ENCODE results near the gene MRPL42.

Gene MRPL42

GRCh38 chr12:93507165-93507564 is 39.9 kb downstream of the MRPL42 start:
- H3K4me3 ChIP-seq (ENCODE audit: low read length), result no peak overlapping the region
- peaks cover 43% of the 10 kb centered on the region for H3K36me3 ChIP-seq (ENCODE audit: insufficient read depth, low read depth, low read length)
- no peaks in the 10 kb centered on the region for H3K9me3 ChIP-seq (ENCODE audit: insufficient read depth, low read depth, low read length)
- no peak overlapping the region for H3K9ac ChIP-seq (ENCODE audit: low read depth, low read length)
- H3K4me1 ChIP-seq (ENCODE audit: insufficient read depth, low read length), result no peaks in the 10 kb centered on the region
- H3K27ac ChIP-seq (ENCODE audit: low read length), result no peak overlapping the region
- no peaks in the 10 kb centered on the region for H3K27me3 ChIP-seq (ENCODE audit: insufficient read depth, low read length)

DNA sequence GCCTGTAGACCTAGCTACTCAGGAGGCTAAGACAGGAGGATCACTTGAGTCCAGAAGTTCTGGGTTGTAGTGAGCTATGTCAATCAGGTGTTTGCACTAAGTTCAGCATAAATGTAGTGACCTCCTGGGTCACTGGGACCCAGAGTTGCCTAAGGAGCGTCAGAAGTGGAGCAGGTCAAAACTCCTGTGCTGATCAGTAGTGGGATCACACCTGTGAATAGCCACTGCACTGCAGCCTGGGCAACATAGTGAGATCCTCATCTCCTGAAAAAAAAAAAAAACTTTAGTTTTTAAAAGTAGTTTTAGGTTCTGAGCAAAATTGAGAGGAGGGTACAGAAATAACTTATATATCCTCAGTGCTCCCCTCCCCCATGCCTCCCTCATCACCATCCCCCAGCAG is 42.2 kb downstream of the MRPL42 start:
- H3K9me3 ChIP-seq (ENCODE audit: insufficient read depth, low read depth, low read length), result no peaks in the 10 kb centered on the region
- no peak overlapping the region for H3K27ac ChIP-seq (ENCODE audit: low read length)
- no peaks in the 10 kb centered on the region for H3K27me3 ChIP-seq (ENCODE audit: insufficient read depth, low read length)

GRCh38 chr12:93514853-93515252 is 47.5 kb downstream of the MRPL42 start:
- H3K9me3 ChIP-seq (ENCODE audit: insufficient read depth, low read depth, low read length), result no peaks in the 10 kb centered on the region
- no peaks in the 10 kb centered on the region for H3K4me1 ChIP-seq (ENCODE audit: insufficient read depth, low read length)
- H3K4me3 ChIP-seq (ENCODE audit: low read length), result no peak overlapping the region
- H3K36me3 ChIP-seq (ENCODE audit: insufficient read depth, low read depth, low read length), result 0 out of 2 replicates have a peak, but pooled peaks cover under 1% of the 10 kb centered on the region
- H3K9ac ChIP-seq (ENCODE audit: low read depth, low read length), result no peak overlapping the region
- H3K27ac ChIP-seq (ENCODE audit: low read length), result no peak overlapping the region
- H3K27me3 ChIP-seq (ENCODE audit: insufficient read depth, low read length), result no peaks in the 10 kb centered on the region

More for the DNA sequence above, 42.2 kb downstream of the MRPL42 start:
- Histone ChIP-seq H3K9ac (ENCODE audit: low read depth, low read length) (no peak overlapping the region), H3K36me3 (ENCODE audit: insufficient read depth, low read depth, low read length) (peaks cover 22% of the 10 kb centered on the region; the same call in 1 of the 2 replicates), H3K4me1 (ENCODE audit: insufficient read depth, low read length) (no peaks in the 10 kb centered on the region), H3K4me3 (ENCODE audit: low read length) (no peak overlapping the region)

DNA sequence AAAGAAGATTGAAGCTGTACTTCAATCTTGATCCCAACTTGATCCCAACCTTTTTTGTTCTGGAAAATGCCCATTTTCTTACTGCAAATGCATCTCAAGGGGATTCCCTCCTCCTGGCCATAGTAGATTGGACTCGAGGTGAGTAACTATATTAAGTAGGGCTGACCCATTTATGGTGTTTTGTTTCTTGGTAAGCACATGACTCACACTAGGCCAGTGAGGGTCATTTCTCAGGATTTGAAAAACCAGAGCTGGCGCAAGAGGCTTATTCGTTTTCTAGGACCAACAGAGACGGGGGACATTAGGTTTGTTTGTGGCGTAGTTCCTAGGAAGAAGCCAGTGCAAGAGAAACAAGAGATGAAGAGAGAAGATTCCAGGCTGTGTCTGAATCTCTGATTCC is 51.4 kb downstream of the MRPL42 start:
- Histone ChIP-seq H3K9ac (ENCODE audit: low read depth, low read length) (no peak overlapping the region), H3K4me1 (ENCODE audit: insufficient read depth, low read length) (no peaks in the 10 kb centered on the region), H3K9me3 (ENCODE audit: insufficient read depth, low read depth, low read length) (no peaks in the 10 kb centered on the region), H3K4me3 (ENCODE audit: low read length) (no peak overlapping the region), H3K27ac (ENCODE audit: low read length) (no peak overlapping the region), H3K27me3 (ENCODE audit: insufficient read depth, low read length) (no peaks in the 10 kb centered on the region), H3K36me3 (ENCODE audit: insufficient read depth, low read depth, low read length) (no peaks in the 10 kb centered on the region)

DNA sequence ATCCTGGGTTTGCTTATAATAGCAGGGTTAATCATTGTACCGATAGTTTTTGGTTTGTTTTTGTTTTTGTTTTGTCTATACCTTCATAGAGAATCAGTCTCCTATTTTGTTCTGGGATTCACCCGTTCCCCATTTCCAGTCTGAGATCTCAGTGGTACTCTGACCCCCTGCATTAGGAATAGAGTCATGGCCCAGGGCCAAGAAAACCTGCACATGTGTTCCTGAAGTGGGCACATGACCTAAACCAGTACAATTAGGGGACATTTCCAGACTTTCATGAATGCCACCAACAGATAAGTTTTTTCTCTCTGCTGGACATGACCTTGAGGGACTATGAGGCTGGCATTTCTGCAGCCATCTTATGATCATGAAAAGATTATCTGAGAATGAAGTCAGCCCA is 52.5 kb downstream of the MRPL42 start:
- Histone ChIP-seq H3K9ac (ENCODE audit: low read depth, low read length) (no peak overlapping the region), H3K27ac (ENCODE audit: low read length) (no peak overlapping the region), H3K4me1 (ENCODE audit: insufficient read depth, low read length) (no peaks in the 10 kb centered on the region), H3K27me3 (ENCODE audit: insufficient read depth, low read length) (no peaks in the 10 kb centered on the region), H3K4me3 (ENCODE audit: low read length) (no peak overlapping the region), H3K9me3 (ENCODE audit: insufficient read depth, low read depth, low read length) (no peaks in the 10 kb centered on the region), H3K36me3 (ENCODE audit: insufficient read depth, low read depth, low read length) (no peaks in the 10 kb centered on the region)

- no peaks in the 10 kb centered on the region for H3K27me3 ChIP-seq (ENCODE audit: insufficient read depth, low read length)
- no peaks in the 10 kb centered on the region for H3K36me3 ChIP-seq (ENCODE audit: insufficient read depth, low read depth, low read length)
- no peaks in the 10 kb centered on the region for H3K9me3 ChIP-seq (ENCODE audit: insufficient read depth, low read depth, low read length)
- H3K4me1 ChIP-seq (ENCODE audit: insufficient read depth, low read length), result no peaks in the 10 kb centered on the region
- H3K27ac ChIP-seq (ENCODE audit: low read length), result no peak overlapping the region
- H3K9ac ChIP-seq (ENCODE audit: low read depth, low read length), result no peak overlapping the region
- H3K4me3 ChIP-seq (ENCODE audit: low read length), result no peak overlapping the region
Observed at GRCh38 chr12:93520454-93520853, 53.1 kb downstream of the MRPL42 start.

- Histone ChIP-seq H3K4me3 (ENCODE audit: low read length) (no peak overlapping the region), H3K4me1 (ENCODE audit: insufficient read depth, low read length) (no peaks in the 10 kb centered on the region), H3K9ac (ENCODE audit: low read depth, low read length) (no peak overlapping the region), H3K9me3 (ENCODE audit: insufficient read depth, low read depth, low read length) (no peaks in the 10 kb centered on the region), H3K27me3 (ENCODE audit: insufficient read depth, low read length) (no peaks in the 10 kb centered on the region), H3K27ac (ENCODE audit: low read length) (no peak overlapping the region), H3K36me3 (ENCODE audit: insufficient read depth, low read depth, low read length) (no peaks in the 10 kb centered on the region)
Observed at GRCh38 chr12:93521225-93522080, 54.1 kb downstream of the MRPL42 start.

- no peak overlapping the region for H3K27ac ChIP-seq (ENCODE audit: low read length)
- H3K4me3 ChIP-seq (ENCODE audit: low read length), result no peak overlapping the region
- H3K9me3 ChIP-seq (ENCODE audit: insufficient read depth, low read depth, low read length), result no peaks in the 10 kb centered on the region
- H3K27me3 ChIP-seq (ENCODE audit: insufficient read depth, low read length), result no peaks in the 10 kb centered on the region
- no peaks in the 10 kb centered on the region for H3K36me3 ChIP-seq (ENCODE audit: insufficient read depth, low read depth, low read length)
- no peak overlapping the region for H3K9ac ChIP-seq (ENCODE audit: low read depth, low read length)
- H3K4me1 ChIP-seq (ENCODE audit: insufficient read depth, low read length), result no peaks in the 10 kb centered on the region
Observed at GRCh38 chr12:93524386-93525133, 57.2 kb downstream of the MRPL42 start.

GRCh38 chr12:93526786-93527428 is 59.6 kb downstream of the MRPL42 start:
- no peak overlapping the region for H3K27ac ChIP-seq (ENCODE audit: low read length)
- H3K36me3 ChIP-seq (ENCODE audit: insufficient read depth, low read depth, low read length), result no peaks in the 10 kb centered on the region
- no peaks in the 10 kb centered on the region for H3K4me1 ChIP-seq (ENCODE audit: insufficient read depth, low read length)
- H3K9ac ChIP-seq (ENCODE audit: low read depth, low read length), result no peak overlapping the region
- H3K9me3 ChIP-seq (ENCODE audit: insufficient read depth, low read depth, low read length), result no peaks in the 10 kb centered on the region
- no peak overlapping the region for H3K4me3 ChIP-seq (ENCODE audit: low read length)
- no peaks in the 10 kb centered on the region for H3K27me3 ChIP-seq (ENCODE audit: insufficient read depth, low read length)

DNA sequence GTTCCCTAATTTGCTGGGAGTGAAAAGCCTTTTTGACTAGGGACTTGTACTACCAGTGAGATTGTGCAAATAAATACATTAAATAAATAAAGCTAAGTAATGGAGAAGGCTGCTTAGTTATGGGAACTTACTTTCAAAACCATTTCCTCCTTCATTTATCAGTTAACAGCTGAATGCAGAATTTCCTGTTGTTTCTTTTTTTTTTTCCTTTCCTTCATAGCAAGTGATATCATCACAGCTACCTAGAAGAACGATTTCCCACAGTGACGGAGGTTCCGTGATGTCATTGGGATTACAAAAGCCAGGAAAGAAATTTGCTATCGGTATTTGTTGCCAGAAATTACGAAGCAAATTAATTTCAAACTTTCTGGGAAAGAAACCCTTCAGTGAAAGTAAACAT is 63.0 kb downstream of the MRPL42 start:
- H3K9ac ChIP-seq (ENCODE audit: low read depth, low read length), result no peak overlapping the region
- no peaks in the 10 kb centered on the region for H3K36me3 ChIP-seq (ENCODE audit: insufficient read depth, low read depth, low read length)
- no peaks in the 10 kb centered on the region for H3K4me1 ChIP-seq (ENCODE audit: insufficient read depth, low read length)
- H3K27ac ChIP-seq (ENCODE audit: low read length), result no peak overlapping the region
- H3K4me3 ChIP-seq (ENCODE audit: low read length), result no peak overlapping the region
- H3K27me3 ChIP-seq (ENCODE audit: insufficient read depth, low read length), result no peaks in the 10 kb centered on the region
- no peaks in the 10 kb centered on the region for H3K9me3 ChIP-seq (ENCODE audit: insufficient read depth, low read depth, low read length)

GRCh38 chr12:93533310-93533709 is 66.0 kb downstream of the MRPL42 start:
- no peak overlapping the region for H3K27ac ChIP-seq (ENCODE audit: low read length)
- H3K27me3 ChIP-seq (ENCODE audit: insufficient read depth, low read length), result no peaks in the 10 kb centered on the region
- H3K36me3 ChIP-seq (ENCODE audit: insufficient read depth, low read depth, low read length), result no peaks in the 10 kb centered on the region
- no peaks in the 10 kb centered on the region for H3K9me3 ChIP-seq (ENCODE audit: insufficient read depth, low read depth, low read length)
- H3K4me1 ChIP-seq (ENCODE audit: insufficient read depth, low read length), result no peaks in the 10 kb centered on the region
- no peak overlapping the region for H3K9ac ChIP-seq (ENCODE audit: low read depth, low read length)
- H3K4me3 ChIP-seq (ENCODE audit: low read length), result no peak overlapping the region
